GM21360 (cell line): ENCODE measurements around the gene USP49.
A peak's percentile ranks its signal among the peaks of the same experiment; 100 is the strongest.

ENCODE experiments used
- ATAC-seq: cut with Tn5 transposase; IDR thresholded peaks from one replicate; pipeline ENCODE4 v1.9.1; 2021; ENCODE audit warnings: mild to moderate bottlenecking, moderate library complexity; ENCODE audit not compliant: unreplicated experiment

The USP49 gene

DNA sequence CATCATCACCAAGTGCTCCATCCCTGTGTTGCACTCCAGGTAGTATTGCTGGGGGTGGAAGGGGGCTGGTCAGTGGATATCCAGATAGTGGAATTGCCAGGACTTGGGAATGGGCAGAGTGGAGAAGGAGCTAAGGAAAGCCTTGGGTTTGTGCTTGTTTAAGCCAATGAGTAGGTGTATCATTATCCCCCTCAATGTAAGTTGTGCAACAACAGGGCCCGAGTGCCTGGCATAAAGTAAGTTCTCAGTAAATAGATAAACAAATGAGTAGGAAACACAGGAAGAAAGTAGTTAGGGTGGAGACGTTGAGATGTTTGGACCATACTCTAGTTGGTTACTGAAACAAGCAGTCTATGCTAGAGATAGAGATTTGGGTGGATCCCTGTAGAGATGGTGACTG is 36.6 kb upstream of the USP49 start:
- no peak for ATAC-seq

DNA sequence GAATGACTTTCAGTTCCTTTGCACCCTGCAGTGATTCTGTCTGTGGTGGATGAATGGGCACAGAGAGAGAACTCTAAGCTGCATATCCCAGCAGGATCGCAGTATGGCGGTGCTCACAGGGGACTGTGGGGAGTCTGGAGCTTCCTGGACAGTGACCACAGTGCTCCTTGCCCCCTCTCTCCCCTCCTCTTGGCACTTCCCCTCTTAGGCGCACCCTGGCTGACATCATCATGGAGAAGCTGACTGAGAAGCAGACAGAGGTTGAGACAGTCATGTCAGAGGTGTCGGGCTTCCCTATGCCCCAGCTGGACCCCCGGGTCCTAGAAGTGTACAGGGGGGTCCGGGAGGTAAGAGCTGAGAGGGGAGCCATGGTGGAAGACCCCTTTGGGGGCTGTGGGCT is 34.7 kb upstream of the USP49 start:
- no peak for ATAC-seq

DNA sequence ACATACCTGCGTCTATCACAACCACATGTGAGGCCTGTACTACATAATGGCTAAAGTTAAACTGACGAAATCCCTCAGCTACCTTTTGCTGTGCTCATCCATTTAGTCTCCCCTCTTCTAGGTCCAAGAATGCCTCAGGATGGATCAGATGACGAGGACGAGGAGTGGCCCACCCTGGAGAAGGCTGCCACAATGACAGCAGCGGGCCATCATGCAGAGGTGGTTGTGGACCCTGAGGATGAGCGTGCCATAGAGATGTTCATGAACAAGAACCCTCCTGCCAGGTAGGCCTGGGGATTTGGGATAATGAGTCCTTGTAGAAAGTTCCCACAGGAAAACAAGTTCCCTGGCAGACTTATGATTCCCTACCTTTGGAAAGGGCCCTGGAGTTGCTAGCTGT is 32.1 kb upstream of the USP49 start:
- ATAC-seq, result no peak

DNA sequence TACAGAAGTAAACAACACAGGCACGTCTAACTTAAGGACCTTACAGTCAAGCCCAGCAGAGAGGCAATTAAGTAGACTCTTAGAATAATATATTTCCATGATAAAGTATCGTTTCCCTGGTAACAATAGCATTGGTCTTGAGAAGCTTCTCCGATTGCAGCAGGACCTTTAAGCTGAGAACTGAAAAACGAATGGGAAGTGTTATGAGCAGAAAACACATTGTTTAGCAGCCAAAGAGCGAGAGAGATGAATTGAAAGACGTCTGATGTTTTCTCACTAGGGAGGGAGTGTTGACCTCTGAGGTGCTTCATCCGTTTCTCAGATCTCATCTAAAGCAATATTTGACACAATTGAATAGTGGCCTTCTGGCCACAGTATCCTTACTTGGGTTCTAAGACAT is 27.0 kb upstream of the USP49 start:
- no peak for ATAC-seq

DNA sequence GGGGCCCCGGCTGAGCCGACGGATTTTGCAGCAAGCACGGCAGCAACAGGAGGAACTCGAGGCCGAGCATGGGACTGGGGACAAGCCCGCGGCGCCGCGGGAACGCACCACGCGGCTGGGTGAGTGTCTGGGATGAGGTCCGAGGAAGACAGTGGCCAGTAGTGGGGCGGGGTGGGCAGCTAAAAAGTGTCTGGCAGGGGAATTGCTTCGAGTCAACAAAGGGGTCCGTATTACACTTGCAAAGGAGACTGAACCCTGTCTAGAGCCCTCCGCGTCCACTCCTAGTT is 26.5 kb upstream of the USP49 start:
- peak; percentile 13 for ATAC-seq

DNA sequence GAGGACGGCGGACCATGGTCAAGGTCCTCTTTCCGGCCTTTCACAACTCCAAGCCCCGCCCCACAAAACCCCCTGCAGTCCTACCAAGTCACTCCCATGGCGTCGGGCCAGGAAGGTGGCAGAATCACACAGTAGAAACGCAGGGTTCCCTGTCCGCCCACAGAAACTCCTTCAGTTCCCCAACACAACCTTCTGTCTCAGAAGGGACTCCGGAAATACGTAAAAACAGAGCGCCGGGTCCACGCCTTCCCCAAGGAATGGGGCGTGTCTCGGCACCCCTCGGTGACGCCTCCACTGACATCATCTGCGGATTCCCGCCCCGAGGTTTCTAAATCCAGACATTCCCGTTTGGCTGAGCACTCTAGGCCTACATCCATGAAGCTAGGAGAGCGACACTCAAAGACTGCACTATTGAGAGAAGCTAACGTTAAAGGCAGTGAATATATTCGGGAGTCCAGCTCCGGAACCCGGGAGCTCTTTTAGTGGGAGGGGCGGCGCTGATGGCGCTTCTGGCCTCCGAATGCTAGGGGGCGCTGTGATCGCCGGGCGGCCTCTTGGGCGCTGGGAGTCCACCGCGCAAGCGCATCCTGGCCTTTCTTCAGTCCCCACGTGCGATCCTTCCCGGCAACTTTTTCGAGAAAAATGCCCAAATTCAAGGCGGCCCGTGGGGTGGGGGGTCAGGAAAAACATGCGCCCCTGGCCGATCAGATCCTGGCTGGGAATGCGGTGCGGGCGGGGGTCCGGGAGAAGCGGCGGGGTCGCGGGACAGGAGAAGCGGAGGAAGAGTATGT is 25.9 kb upstream of the USP49 start, which contains the start of the genes BYSL and MED20:
BYSL (plus strand) TSS at position 579 of the 791 bp plus-strand sequence; CDS start at position 643, 64 bp downstream.
MED20 (minus strand) TSS at position 219 of the 791 bp plus-strand sequence; CDS start at position 98, 121 bp downstream.
- ATAC-seq, result peak; percentile 86

DNA sequence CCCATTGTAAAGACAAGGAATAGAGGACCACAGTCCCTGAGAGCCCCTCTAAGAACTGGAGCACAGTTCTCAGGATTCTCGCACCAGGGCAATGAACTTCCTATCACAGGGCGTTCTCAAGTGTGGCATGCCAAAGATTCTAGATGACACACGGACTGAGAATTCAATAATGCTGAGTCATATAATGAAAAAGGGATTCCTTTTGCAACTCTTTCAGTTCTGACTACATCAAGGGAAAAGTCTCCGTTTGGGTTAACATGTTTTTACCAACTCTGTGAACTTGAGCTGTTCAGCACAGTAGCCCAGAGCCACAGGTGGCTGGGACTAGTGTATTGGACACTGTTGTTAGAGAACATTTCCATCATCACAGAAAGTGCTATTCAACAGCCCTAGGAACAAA is 22.4 kb upstream of the USP49 start:
- ATAC-seq, result no peak

DNA sequence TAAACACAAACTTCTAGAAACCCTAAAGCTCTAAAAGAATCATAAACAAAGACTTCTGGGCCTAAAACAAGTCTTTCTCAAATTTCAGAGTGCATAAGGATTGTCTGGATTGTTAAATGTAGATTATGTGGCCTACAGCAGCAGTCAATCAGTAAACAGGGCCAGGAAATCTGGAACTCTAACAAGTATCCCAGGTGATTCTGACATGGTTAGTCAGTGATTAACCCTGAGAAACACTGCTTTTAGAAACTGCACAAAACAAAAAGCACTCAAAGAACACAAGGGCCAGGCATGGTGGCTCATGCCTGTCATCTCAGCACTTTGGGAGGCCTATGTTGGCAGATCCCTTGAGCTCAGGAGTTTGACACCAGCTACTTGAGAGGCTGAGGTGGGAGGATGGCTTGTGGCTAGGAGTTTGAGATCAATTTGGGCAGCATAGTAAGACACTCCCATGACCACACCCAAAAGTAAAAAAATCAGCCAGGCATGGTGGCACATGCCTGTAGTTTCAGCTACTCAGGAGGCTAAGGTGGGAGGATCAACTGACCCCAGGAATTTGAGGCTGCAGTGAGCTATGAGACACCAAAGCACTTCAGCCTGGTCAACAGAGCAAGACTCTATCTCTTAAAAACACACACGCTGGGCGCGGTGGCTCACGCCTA is 19.8 kb upstream of the USP49 start:
- ATAC-seq, result no peak

DNA sequence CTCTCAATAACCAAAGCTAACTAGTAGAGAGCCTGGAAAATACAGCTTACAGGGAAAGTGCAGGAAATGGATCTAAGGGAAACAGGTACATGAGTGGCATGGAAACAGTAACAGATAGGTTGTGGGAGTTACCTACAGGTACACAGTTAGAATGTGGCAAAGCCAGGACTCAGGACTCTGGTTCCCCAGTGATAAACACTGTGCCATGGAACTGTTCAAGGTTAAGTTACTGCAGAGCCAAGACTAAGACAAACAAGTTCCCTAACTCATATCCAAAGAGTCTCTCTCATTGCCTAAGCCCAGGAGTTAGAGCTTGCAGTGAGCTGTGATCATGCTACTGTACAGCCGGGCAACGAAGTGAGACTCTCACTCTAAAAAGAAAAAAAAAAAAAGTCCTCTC is 19.2 kb upstream of the USP49 start:
- no peak for ATAC-seq

DNA sequence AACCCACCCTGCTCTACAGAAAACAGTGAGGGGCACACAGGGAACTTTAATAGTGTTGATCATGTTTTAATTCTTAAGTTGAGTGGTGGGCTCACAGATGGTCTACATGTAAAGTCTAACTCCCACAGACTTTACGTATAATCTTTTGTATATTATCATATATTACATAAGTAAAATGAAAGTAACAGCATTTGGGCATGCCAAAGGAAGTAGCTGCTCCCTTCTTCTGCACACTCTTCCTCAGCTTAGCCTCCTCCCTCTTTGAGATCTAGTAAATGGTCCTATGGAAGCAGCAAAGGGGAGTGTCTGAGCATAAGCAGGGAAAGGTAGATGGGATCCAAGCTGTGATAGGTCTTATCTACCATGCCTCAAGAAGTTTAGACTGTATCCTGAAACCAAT is 14.6 kb upstream of the USP49 start:
- ATAC-seq, result no peak

DNA sequence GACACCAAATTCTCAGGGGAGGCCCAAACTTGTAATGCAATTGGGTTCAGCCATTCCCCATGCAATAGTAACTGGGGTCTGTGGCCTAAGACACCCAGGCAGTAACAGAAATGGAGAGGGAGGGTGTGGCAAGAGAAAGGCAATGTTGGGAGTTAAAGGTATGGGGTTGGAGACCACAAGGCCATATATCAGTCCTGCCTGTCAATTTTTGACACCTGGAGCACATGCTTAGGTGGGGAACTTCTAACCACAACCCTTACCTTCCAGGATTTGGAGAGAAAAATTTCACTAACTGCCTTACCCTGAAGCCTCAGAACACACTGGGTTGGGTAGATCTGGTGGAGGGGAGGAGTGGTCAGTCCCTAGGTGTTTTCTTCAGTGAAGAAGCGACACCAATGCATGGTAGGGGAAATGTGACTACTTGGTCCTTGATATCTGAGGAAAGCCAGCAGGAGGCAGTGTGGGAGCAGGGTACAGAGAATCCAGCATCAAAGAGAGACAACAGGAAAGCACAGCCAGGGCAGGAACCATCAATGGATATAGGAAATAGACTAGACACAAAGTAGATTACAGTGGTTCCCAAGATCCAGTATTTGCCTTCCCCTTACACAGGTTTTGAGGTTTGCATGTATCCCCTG is 6.8 kb upstream of the USP49 start:
- ATAC-seq, result no peak

DNA sequence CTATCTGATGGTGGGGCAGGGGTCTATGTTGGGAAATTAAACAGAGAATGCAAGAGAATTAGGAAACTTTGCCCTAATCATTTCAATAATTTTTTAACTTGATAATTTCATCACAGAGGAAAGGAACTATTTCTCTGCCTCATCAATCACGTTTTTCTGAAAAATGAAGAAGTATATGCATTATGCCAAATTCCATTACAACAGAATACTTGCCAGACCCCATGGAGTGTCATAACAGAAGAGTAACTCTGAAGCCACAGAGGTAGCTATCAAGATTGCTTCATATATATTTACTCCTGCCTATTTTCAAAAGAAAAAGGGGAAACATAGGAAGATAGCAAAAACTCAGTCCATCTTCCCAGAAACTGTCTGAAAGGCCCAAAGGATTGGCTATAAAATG is 5.7 kb upstream of the USP49 start:
- no peak for ATAC-seq

DNA sequence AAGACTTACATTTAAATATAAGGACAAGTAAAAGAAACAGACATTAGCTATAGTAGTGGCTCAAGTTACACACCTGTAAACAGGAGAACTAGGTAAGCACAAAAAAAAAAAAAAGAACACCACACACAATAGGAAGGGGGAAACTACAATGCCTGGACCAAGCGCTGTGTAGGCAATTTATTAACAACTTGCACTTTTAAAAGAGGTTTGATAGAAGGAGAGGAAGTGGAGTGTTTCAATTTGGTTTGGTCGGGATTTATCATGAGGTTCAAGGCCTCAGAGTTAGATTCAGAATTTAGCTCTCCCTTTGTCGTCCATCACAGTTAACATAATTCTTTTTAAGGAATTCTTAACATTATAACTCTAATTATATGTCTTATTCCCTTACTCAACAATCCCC is 1.1 kb upstream of the USP49 start:
- ATAC-seq, result no peak

DNA sequence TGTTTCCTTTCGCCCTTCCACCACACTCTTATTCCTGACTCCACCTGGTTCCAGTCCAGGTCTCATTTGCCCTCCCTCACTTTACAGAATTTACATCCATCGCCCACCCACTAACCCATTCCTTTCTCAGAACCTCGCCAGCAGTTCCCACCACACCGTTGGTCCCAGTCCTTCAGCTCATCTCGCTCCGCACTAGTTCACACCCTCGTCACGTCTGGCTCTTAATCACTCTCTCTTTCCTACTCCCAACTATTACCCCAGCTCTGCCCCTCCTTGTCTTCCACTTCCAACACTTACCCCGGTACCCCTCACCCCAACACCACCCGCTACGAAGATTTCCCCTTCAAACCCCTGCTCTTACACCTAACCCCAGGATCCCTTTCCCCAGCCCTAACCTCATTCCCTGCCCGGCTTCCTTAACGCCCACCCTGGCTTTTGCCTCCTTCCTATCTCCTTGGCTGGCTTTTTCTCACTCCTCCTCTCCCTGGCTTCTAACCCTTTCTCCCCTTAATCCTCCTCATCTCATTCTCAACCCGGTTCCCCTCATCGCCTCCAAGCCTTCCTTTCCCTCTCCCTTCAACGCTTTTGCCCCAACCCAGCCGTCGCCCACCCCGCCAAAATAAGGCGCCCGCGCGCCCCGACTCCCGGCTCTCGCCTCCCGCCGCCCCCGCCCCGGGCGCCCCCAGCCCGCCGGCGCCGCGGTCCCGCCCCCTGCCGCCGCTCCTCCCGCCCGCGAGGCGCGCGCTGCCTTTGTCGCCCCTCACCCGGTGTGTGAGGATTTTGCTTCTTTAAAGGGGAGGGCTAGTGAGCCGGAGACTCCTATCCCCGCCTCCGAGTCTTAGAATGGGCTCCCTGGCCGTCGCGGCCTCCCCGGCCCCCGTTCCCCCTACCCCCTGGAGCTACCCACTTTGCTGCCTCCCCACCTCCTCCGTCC is 542 bp downstream of the USP49 start:
- peak; percentile 27 for ATAC-seq

DNA sequence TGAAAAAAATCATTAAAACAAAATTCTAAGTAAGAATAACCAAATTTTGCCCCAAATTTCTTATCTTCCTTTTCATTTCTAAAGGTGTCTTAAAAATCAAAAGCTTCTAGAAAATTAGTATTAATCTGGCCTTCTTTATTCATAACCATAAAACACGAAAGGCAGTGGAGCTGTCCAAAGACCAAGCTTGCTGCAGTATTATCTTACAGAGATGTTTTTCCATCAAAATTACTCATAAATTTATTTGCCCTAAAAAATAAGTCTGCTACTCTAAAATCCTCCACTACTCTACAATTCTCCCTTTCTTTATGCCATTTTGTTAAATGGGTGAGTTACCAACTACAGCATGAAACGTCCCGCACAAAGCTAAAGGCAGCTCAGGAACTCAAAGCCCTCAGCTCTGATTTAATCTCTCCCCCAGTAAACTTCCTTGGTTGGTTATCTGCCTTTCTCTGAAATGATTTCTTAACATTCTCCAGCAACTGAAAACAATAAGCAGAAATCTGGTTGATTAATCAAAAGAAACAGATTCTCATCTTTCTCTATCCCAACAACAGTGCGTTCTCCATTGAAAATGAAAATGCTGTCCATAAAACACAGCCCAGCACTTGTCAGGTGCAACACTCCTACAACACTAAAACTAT is 2.1 kb downstream of the USP49 start:
- no peak for ATAC-seq

DNA sequence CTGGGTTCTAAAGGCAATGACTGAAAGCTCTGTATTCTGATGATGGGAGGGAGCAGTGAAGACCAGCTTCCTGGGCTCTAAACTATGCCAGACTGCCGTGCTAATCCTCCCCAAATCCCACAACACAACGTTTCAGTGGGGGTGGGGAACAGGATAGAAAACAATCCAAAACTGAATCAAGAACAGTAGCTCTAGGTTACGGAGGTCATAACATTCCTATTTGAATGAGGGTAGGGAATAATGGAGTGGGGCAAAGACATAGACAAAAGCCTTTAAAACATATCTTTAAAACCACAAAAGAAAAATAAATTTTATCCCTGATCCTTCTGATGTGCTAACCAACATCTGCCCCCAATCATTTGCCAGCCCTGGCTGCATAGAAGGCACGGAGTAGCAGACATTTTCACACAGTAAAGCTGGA is 7.8 kb downstream of the USP49 start:
- ATAC-seq, result no peak

DNA sequence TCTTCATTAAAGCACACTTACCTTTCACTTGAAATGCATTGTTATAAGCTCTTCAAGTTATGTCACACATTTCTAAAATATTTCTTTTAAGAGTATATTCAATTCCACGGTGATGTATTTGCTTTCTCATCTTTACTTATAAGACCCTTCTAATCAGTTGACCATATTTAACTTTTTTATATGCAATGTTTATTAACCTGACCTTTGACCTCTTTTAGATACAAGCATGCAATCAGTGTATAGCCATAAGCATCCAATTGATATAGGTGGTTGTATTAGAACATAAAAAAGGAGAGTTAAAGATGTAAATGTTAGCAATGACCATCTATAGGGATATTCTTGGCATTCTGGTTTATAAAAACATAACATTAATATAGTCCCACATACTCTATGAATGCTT is 9.2 kb downstream of the USP49 start:
- ATAC-seq, result no peak

DNA sequence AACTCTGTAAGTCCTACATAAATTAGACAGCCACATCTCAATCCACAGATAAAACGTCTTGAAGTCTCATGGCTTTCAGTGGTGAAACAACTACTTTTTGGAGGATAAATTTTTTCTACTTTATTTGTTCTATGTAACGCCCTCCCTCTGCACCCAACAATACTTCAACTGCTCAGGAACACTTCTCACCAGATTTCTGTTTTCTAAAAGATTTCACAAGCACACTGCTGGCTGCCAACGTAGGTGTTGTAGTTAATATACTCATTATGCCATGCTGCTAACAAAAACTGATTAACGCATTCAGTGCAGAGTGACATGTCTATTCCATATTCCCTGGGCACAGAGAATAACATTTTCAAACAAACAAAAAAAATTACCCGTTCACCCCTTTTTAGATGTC is 10.2 kb downstream of the USP49 start:
- no peak for ATAC-seq

DNA sequence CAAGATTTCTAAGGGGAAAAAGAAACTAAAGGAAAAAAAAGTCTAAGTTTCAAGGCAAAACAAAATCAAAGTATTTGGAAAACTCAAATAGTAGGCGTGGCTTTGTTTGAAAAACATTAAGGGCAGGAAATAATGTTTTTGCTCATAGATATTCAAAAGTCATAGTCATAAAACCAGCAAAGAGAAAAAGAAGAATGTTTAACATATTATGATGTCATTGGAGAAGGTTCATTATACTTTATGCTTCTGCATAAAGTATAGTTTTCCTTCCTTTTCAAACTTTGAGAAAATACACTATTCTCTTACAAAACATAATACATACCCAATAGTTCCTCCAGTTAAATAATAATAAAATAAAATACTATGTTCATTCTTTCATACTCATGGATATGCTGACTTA is 13.7 kb downstream of the USP49 start:
- no peak for ATAC-seq

DNA sequence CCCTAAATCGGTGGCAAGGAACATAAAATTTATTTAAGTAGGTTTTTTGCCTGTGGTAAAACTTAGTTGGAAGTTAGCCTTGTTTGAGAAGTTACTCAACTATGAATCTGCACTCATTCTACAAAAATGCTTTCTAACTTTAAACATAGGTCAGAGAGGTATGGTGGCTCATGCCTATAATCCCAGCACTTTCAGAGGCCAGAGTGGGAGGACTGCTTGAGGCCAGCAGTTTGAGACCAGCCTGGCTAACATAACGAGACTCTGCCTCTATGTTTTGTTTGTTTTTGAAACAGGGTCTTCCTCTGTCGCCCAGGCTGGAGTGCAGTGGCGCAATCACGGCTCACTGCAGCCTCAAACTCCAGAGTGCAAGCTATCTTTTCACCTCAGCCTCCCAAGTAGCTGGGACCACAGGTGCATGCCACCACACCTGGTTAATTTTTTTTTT is 16.2 kb downstream of the USP49 start:
- no peak for ATAC-seq

DNA sequence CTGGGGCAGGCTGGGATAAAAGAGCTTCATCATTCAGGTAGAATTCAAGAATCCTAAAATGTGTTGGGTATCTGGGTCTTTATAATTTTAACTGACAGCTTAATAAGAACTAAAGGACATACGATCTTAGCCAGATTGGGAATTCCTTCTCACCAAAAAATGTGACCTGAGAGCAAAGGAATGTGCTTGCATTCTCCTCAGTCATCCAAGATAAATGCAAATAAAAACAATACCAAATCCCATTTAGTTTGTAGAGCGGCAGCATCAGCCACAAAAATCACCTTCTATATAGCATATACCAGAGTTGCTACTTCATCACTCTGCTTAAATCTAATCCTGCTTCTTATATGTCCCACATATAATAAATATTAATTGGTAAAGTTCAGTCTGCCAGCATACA is 16.9 kb downstream of the USP49 start:
- ATAC-seq, result no peak
